Peyer's patch (tissue), 4 donors: ENCODE data around the gene ALDH7A1. TPM values are rescaled to one million over a fixed set of nuclear protein-coding genes. Genes with fewer than 3 reads are reported as not detected.
A peak's percentile ranks its signal among the peaks of the same experiment; 100 is the strongest.

ENCODE experiments used
- DNase-seq, 3 donors: peaks; one replicate each; pipeline ENCODE4 v3.0.0-alpha.2; 2017 to 2019
- H3K27ac ChIP-seq, 4 donors: fragments of 200-600 bp; sonication (generic); one replicate each; pipeline ENCODE4 v1.5.1; 2016 to 2019
- H3K27me3 ChIP-seq, 2 donors: fragments of 200-600 bp; sonication (generic); one replicate each; pipeline ENCODE4 v1.5.1; 2019
- H3K36me3 ChIP-seq, 3 donors: fragments of 200-600 bp; sonication (generic); one replicate each; pipeline ENCODE4 v1.5.1; 2016 to 2019
- H3K4me1 ChIP-seq, 4 donors: fragments of 200-600 bp; sonication (generic); one replicate each; pipeline ENCODE4 v1.5.1; 2016 to 2019
- H3K4me3 ChIP-seq, 4 donors: fragments of 200-600 bp; sonication (generic); 1 replicate in 3 of 4; 2 replicates in 1 of 4; pipeline ENCODE4 v1.5.1; 2016 to 2019; ENCODE audit warnings: mild to moderate bottlenecking in 1 of 4
- H3K9me3 ChIP-seq, 4 donors: fragments of 200-600 bp; sonication (generic); one replicate each; pipeline ENCODE4 v1.5.1; 2016 to 2019; ENCODE audit warnings: mild to moderate bottlenecking in 1 of 4
- POLR2A ChIP-seq, 2 donors: fragments of 450-650 bp; IDR thresholded peaks; one replicate each; pipeline ENCODE4 v1.5.1; 2017; ENCODE audit warnings: antibody characterized with exemption in 2 of 2, mild to moderate bottlenecking in 2 of 2, moderate library complexity in 2 of 2
- total RNA-seq, 4 donors: library from RNA; depleted of rRNA; stranded (reverse); fragments of >200 nt; gene quantifications; one replicate each; pipeline ENCODE4 v1.1.0, GENCODE V29; 2016
- TF ChIP-seq, protein P1 (sequence below), 6 experiments: fragments of 450-650 bp in 4 of 6; fragments of 200-600 bp in 2 of 6; sonication (generic) in 1 of 6; IDR thresholded peaks; one replicate each; pipeline ENCODE4 v1.5.1; 2017 to 2019; ENCODE audit warnings: antibody characterized with exemption in 6 of 6, mild to moderate bottlenecking in 3 of 6, moderate library complexity in 1 of 6

ALDH7A1 gene
- total RNA-seq, 4 donors from 2014 or later, result 19.4 to 25.7 (median 22.0) TPM

GRCh38 chr5:126487596-126487995, 107.4 kb downstream of the ALDH7A1 start:
- Histone ChIP-seq H3K4me1 (no peaks in the 10 kb centered on the region), H3K27me3 (no peaks in the 10 kb centered on the region), H3K27ac (peak overlapping the region in 1 of 4 donors; percentile 10), H3K4me3 (no peak overlapping the region), H3K36me3 (peaks cover 0 to 97% (median 0%) of the 10 kb centered on the region in 3 donors), H3K9me3 (no peaks in the 10 kb centered on the region)
- DNase-seq, result no peak
- no peak for TF ChIP-seq POLR2A (IDR thresholded peaks at IDR 0.05)
- TF ChIP-seq, protein P1, sequence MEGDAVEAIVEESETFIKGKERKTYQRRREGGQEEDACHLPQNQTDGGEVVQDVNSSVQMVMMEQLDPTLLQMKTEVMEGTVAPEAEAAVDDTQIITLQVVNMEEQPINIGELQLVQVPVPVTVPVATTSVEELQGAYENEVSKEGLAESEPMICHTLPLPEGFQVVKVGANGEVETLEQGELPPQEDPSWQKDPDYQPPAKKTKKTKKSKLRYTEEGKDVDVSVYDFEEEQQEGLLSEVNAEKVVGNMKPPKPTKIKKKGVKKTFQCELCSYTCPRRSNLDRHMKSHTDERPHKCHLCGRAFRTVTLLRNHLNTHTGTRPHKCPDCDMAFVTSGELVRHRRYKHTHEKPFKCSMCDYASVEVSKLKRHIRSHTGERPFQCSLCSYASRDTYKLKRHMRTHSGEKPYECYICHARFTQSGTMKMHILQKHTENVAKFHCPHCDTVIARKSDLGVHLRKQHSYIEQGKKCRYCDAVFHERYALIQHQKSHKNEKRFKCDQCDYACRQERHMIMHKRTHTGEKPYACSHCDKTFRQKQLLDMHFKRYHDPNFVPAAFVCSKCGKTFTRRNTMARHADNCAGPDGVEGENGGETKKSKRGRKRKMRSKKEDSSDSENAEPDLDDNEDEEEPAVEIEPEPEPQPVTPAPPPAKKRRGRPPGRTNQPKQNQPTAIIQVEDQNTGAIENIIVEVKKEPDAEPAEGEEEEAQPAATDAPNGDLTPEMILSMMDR (IDR thresholded peaks at IDR 0.05), result no peak

DNA sequence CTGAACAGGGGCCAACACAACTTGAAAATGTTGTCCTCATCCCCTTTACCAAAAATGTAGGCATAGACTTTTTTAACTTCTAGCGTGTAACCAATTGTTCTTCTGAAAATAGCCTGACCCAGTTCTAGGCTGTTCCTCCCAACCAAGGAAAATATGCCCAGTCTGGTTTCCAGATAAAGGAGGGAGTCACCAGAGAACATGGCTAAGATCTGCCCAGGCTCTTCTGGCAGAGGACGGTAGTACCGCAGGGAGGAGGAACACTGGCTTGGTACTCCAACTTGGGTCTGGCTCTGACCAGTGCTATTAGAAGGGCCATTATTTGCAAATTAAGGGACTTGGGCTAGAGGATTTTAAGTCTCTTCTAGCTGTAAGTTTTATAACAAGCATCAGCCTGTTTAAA, 108.7 kb downstream of the ALDH7A1 start:
- TF ChIP-seq, protein P1 (IDR thresholded peaks at IDR 0.05), result no peak
- no peak for TF ChIP-seq POLR2A (IDR thresholded peaks at IDR 0.05)
- no peak for DNase-seq
- no peaks in the 10 kb centered on the region for H3K4me1 ChIP-seq
- no peaks in the 10 kb centered on the region for H3K9me3 ChIP-seq
- no peak overlapping the region for H3K4me3 ChIP-seq
- H3K27me3 ChIP-seq, result no peaks in the 10 kb centered on the region
- H3K36me3 ChIP-seq, result peaks cover 0 to 92% (median 0%) of the 10 kb centered on the region in 3 donors
- H3K27ac ChIP-seq, result no peak overlapping the region

GRCh38 chr5:126484253-126484652, 110.8 kb downstream of the ALDH7A1 start:
- no peak for DNase-seq
- no peaks in the 10 kb centered on the region for H3K4me1 ChIP-seq
- TF ChIP-seq, protein P1 (IDR thresholded peaks at IDR 0.05), result no peak
- no peak for TF ChIP-seq POLR2A (IDR thresholded peaks at IDR 0.05)
- peaks cover 0 to 86% (median 0%) of the 10 kb centered on the region in 3 donors for H3K36me3 ChIP-seq
- H3K9me3 ChIP-seq, result no peaks in the 10 kb centered on the region
- H3K4me3 ChIP-seq, result no peak overlapping the region
- no peaks in the 10 kb centered on the region for H3K27me3 ChIP-seq
- no peak overlapping the region for H3K27ac ChIP-seq

DNA sequence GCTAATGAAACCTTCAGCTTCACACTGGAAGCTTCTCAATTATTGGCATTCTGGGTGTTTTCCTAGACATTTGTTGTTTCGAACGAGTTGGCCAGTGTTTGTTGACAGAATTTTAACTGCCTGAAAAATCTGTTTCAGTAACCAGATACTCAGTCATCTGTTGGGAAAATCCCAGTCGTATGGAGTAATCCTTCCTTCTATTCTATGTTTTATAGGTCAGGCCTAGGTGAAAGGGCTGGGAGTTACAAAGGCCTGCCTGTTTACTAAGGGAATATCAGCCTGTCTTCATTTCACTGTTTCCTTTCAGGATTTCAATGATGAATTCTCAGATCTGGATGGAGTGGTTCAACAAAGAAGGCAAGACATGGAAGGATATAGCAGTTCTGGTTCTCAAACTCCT, 111.9 kb downstream of the ALDH7A1 start:
- no peaks in the 10 kb centered on the region for H3K9me3 ChIP-seq
- H3K27ac ChIP-seq, result no peak overlapping the region
- H3K4me3 ChIP-seq, result no peak overlapping the region
- DNase-seq, result no peak
- no peaks in the 10 kb centered on the region for H3K4me1 ChIP-seq
- H3K36me3 ChIP-seq, result peaks cover 0 to 86% (median 0%) of the 10 kb centered on the region in 3 donors
- TF ChIP-seq, protein P1 (IDR thresholded peaks at IDR 0.05), result no peak
- TF ChIP-seq POLR2A (IDR thresholded peaks at IDR 0.05), result no peak
- H3K27me3 ChIP-seq, result no peaks in the 10 kb centered on the region

DNA sequence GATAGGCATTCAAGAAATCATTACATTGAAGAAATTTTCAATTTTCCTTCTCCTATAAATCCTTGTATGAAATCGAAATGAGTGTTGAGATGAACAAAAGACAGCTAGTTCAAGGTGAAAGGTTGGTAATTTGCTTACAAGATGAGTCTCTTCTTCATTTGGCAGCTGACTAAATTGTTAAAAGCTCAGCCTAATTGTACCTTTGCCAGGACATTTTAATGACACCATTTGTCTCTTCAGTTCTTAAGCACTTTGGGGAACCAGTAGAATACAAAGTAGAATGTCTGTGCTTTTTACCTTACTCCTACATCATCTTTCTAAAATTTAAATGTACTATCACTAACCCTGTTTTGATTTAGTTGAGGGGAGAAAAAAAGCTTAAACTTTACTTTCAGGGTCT, 112.4 kb downstream of the ALDH7A1 start:
- TF ChIP-seq, protein P1 (IDR thresholded peaks at IDR 0.05), result no peak
- TF ChIP-seq POLR2A (IDR thresholded peaks at IDR 0.05), result no peak
- Histone ChIP-seq H3K4me3 (no peak overlapping the region), H3K27me3 (no peaks in the 10 kb centered on the region), H3K36me3 (peaks cover 0 to 86% (median 0%) of the 10 kb centered on the region in 3 donors), H3K4me1 (no peaks in the 10 kb centered on the region), H3K9me3 (no peaks in the 10 kb centered on the region), H3K27ac (no peak overlapping the region)
- no peak for DNase-seq

GRCh38 chr5:126481243-126481642, 113.8 kb downstream of the ALDH7A1 start:
- no peak overlapping the region for H3K27ac ChIP-seq
- H3K36me3 ChIP-seq, result peaks cover 0 to 76% (median 0%) of the 10 kb centered on the region in 3 donors
- DNase-seq, result no peak
- no peak overlapping the region for H3K4me3 ChIP-seq
- TF ChIP-seq POLR2A (IDR thresholded peaks at IDR 0.05), result no peak
- TF ChIP-seq, protein P1 (IDR thresholded peaks at IDR 0.05), result no peak
- no peaks in the 10 kb centered on the region for H3K4me1 ChIP-seq
- no peaks in the 10 kb centered on the region for H3K9me3 ChIP-seq
- H3K27me3 ChIP-seq, result no peaks in the 10 kb centered on the region
